B cell (primary cell): ENCODE results near the gene FOXR2.

ENCODE experiments used
- CTCF ChIP-seq: fragments of 200-600 bp; IDR thresholded peaks from one replicate; pipeline ENCODE4 v1.8.0; 2022; ENCODE audit warnings: antibody characterized with exemption, mild to moderate bottlenecking
- EZH2 ChIP-seq: IDR thresholded peaks from 2 replicates; pipeline ENCODE4 v1.6.1; 2012; ENCODE audit warnings: borderline replicate concordance, low read depth, mild to moderate bottlenecking, moderate library complexity, low read length; ENCODE audit not compliant: insufficient read depth, poor library complexity, severe bottlenecking

GRCh38 chrX:55582447-55582846 lies 40.8 kb upstream of the FOXR2 start:
- TF ChIP-seq CTCF: no peak
- no peak for TF ChIP-seq EZH2
